ENCODE measurements around the gene ATG2B. TPM values are rescaled to one million over a fixed set of nuclear protein-coding genes. Genes with fewer than 3 reads are reported as not detected.

Gene ATG2B
- total and polyA plus RNA-seq, 9 of the 15 experiments (the other 6 are each of a cell fraction or from before 2014, with no cell fraction given): 0.83 to 12.9 (median 8.7) TPM

DNA sequence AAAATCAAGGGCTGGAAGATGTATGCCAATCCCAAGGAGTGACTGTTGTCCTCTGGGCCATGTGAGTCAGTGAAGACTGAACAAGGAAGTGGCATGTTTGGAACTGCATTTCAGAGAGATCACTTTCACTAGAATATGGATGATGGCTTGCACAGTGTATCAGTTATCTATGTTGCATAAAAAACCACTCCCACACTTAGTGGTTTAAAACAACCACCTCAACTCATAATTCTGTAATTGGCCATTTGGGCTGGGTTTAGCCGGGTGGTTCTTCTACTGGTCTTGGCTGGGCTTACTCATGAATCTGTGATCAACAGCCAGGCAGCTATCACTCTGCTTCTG is 91.7 kb downstream of the ATG2B start:
- ATAC-seq: no peak
- Histone ChIP-seq H3K9me3 (replicated peaks; ENCODE audit: control insufficient read depth, insufficient read depth, low read depth, low read length) (no peaks in the 10 kb centered on the region), H3K36me3 (ENCODE audit: control insufficient read depth, insufficient read depth, low read length) (no peaks in the 10 kb centered on the region), H3K9ac (ENCODE audit: insufficient read depth in 1 of 2, low read depth in 2 of 2, low read length in 2 of 2) (no peak overlapping the region), H3K4me1 (replicated peaks in 1 of 2; ENCODE audit: control insufficient read depth in 2 of 2, insufficient read depth in 2 of 2, low read length in 2 of 2) (no peaks in the 10 kb centered on the region; a peak in 1 of 5 replicates), H3K79me2 (ENCODE audit: control insufficient read depth, insufficient read depth, low read length) (no peaks in the 10 kb centered on the region), H3K4me2 (ENCODE audit: insufficient read depth, low read length) (no peak overlapping the region), H3K27ac (ENCODE audit: extremely low read depth, low read depth, low read length) (no peak overlapping the region), H3K27me3 (ENCODE audit: control insufficient read depth in 2 of 2, insufficient read depth in 2 of 2, low read length in 2 of 2) (peaks cover 0 to 26% of the 10 kb centered on the region in 2 experiments; a peak in 3 of 5 replicates), H2AFZ (ENCODE audit: low read depth, low read length) (no peak overlapping the region), H3K4me3 (no peak overlapping the region), H3K9me1 (ENCODE audit: control insufficient read depth, insufficient read depth, low read length) (no peaks in the 10 kb centered on the region), H4K20me1 (replicated peaks; ENCODE audit: control insufficient read depth, insufficient read depth, low read length) (no peaks in the 10 kb centered on the region)
- DNase-seq (ENCODE audit: extremely low read depth in 1 of 4, low spot score in 3 of 4): no peak
- FAIRE-seq: no peak
- ChIA-PET CTCF (ENCODE audit: low intra/inter-chr PET ratio) (interaction anchor here (1.3 kb wide), 1 partner anchor 171 kb away, joined by 3 read pairs; no protein-coding TSS in a partner anchor), POLR2A (interaction anchor here (0.6 kb wide), 1 partner anchor 189 kb away, joined by 3 read pairs; no protein-coding TSS in a partner anchor)
- no TSS peak for BruUV-seq (replicated peaks)
- TF ChIP-seq XRCC5 (IDR thresholded peaks at IDR 0.05; ENCODE audit: low read depth, low read length): no peak
- WGBS (ENCODE audit: insufficient coverage, low coverage, missing lambda C conversion rate): 0% methylated on average over 1 of the region's 1 CpG
- intact Hi-C loops (cut with micrococcal nuclease): loop anchor here (10.0 kb wide), 2 partner anchors 267 to 707 kb away; no protein-coding TSS in a partner anchor
- in situ Hi-C loops (cut with MboI): loop anchor here (25.0 kb wide), 1 partner anchor 709 kb away; no protein-coding TSS in a partner anchor

DNA sequence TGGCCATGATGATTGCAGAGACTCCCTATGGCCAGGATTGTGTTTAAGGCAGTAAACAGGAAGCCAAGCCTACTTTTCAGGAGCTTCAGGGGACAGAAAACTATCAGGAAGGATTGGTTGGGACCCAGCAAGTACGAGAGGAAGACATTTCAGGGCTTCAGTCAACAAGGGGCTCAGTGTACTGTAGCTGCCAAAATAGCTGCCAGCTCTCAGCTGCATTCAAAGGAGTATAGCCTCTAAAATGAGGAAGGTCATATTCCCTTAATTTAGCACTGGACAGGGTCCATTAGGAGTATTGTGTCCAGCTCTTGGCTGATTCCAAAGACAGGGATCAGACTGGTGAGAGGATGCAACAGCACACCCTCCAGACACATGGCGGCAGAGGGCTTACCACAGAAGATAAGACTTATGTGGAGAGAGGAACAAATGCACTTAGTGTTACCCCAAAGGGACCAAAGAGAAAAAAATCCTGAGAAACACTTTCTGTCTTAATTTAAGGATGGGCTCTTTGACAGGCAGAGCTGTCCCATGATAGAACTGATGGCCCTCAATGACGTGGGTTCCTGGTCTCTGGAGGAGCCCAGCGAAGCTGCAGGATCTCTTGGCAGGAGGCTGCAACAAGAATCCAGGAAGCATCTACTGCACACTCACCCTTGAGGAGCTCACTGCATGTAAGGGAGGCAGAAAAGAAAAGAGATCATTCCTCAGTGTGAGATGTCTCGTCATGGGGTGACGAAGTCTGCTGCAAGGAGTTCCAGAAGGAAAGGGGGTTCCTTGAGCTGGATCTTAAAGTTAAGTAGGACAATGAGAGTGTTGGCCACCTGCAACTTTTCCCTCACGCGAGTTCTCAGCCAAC is 92.3 kb downstream of the ATG2B start:
- no peak overlapping the region for H3K4me2 ChIP-seq (ENCODE audit: insufficient read depth, low read length)
- no peak overlapping the region for H3K27ac ChIP-seq (ENCODE audit: extremely low read depth, low read depth, low read length)
- ATAC-seq (no peak), DNase-seq (ENCODE audit: extremely low read depth in 1 of 4, low spot score in 3 of 4) (no peak), FAIRE-seq (no peak)
- in situ Hi-C loops (cut with MboI) (loop anchor here (25.0 kb wide), 1 partner anchor 708 kb away; no protein-coding TSS in a partner anchor), intact Hi-C loops (cut with micrococcal nuclease) (loop anchor here (10.0 kb wide), 2 partner anchors 266 to 706 kb away; no protein-coding TSS in a partner anchor)
- no peak overlapping the region for H3K4me3 ChIP-seq
- no TSS peak for BruUV-seq (replicated peaks)
- POLR2A ChIA-PET: interaction anchor here (0.6 to 0.7 kb wide), 2 partner anchors 57 to 190 kb away, joined by 3 read pairs; no protein-coding TSS in a partner anchor
- H2AFZ ChIP-seq (ENCODE audit: low read depth, low read length): no peak overlapping the region
- H4K20me1 ChIP-seq (replicated peaks; ENCODE audit: control insufficient read depth, insufficient read depth, low read length): no peaks in the 10 kb centered on the region
- H3K27me3 ChIP-seq (ENCODE audit: control insufficient read depth in 2 of 2, insufficient read depth in 2 of 2, low read length in 2 of 2): peaks cover 0 to 32% of the 10 kb centered on the region in 2 experiments; a peak in 3 of 5 replicates
- no peaks in the 10 kb centered on the region; a peak in 1 of 5 replicates for H3K4me1 ChIP-seq (replicated peaks in 1 of 2; ENCODE audit: control insufficient read depth in 2 of 2, insufficient read depth in 2 of 2, low read length in 2 of 2)
- H3K79me2 ChIP-seq (ENCODE audit: control insufficient read depth, insufficient read depth, low read length): no peaks in the 10 kb centered on the region
- H3K9me1 ChIP-seq (ENCODE audit: control insufficient read depth, insufficient read depth, low read length): no peaks in the 10 kb centered on the region
- CTCF ChIA-PET (ENCODE audit: low intra/inter-chr PET ratio): interaction anchor here (0.6 to 1.3 kb wide), 3 partner anchors 8 to 335 kb away, joined by 3 read pairs; no protein-coding TSS in a partner anchor
- H3K36me3 ChIP-seq (ENCODE audit: control insufficient read depth, insufficient read depth, low read length): no peaks in the 10 kb centered on the region
- H3K9ac ChIP-seq (ENCODE audit: insufficient read depth in 1 of 2, low read depth in 2 of 2, low read length in 2 of 2): no peak overlapping the region
- no peaks in the 10 kb centered on the region for H3K9me3 ChIP-seq (replicated peaks; ENCODE audit: control insufficient read depth, insufficient read depth, low read depth, low read length)
- 0% methylated on average over 8 of the region's 8 CpGs for WGBS (ENCODE audit: insufficient coverage, low coverage, missing lambda C conversion rate)
- TF ChIP-seq, protein P1, sequence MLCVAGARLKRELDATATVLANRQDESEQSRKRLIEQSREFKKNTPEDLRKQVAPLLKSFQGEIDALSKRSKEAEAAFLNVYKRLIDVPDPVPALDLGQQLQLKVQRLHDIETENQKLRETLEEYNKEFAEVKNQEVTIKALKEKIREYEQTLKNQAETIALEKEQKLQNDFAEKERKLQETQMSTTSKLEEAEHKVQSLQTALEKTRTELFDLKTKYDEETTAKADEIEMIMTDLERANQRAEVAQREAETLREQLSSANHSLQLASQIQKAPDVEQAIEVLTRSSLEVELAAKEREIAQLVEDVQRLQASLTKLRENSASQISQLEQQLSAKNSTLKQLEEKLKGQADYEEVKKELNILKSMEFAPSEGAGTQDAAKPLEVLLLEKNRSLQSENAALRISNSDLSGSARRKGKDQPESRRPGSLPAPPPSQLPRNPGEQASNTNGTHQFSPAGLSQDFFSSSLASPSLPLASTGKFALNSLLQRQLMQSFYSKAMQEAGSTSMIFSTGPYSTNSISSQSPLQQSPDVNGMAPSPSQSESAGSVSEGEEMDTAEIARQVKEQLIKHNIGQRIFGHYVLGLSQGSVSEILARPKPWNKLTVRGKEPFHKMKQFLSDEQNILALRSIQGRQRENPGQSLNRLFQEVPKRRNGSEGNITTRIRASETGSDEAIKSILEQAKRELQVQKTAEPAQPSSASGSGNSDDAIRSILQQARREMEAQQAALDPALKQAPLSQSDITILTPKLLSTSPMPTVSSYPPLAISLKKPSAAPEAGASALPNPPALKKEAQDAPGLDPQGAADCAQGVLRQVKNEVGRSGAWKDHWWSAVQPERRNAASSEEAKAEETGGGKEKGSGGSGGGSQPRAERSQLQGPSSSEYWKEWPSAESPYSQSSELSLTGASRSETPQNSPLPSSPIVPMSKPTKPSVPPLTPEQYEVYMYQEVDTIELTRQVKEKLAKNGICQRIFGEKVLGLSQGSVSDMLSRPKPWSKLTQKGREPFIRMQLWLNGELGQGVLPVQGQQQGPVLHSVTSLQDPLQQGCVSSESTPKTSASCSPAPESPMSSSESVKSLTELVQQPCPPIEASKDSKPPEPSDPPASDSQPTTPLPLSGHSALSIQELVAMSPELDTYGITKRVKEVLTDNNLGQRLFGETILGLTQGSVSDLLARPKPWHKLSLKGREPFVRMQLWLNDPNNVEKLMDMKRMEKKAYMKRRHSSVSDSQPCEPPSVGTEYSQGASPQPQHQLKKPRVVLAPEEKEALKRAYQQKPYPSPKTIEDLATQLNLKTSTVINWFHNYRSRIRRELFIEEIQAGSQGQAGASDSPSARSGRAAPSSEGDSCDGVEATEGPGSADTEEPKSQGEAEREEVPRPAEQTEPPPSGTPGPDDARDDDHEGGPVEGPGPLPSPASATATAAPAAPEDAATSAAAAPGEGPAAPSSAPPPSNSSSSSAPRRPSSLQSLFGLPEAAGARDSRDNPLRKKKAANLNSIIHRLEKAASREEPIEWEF (CRISPR knock-in tag; IDR thresholded peaks at IDR 0.05): no peak
- no peak for TF ChIP-seq ZNF140 (CRISPR knock-in tag; IDR thresholded peaks at IDR 0.05)
- TF ChIP-seq HLTF (IDR thresholded peaks at IDR 0.05): no peak
- TF ChIP-seq FOXA1 (IDR thresholded peaks at IDR 0.05; ENCODE audit: borderline replicate concordance): no peak
- no peak for TF ChIP-seq RBM39 (optimal IDR thresholded peaks at IDR 0.05; ENCODE audit: low read depth, low read length)
- no peak for TF ChIP-seq ASH1L (IDR thresholded peaks at IDR 0.05; ENCODE audit: borderline replicate concordance, low read depth, partially characterized antibody)
- no peak for TF ChIP-seq RCOR1 (IDR thresholded peaks at IDR 0.05; ENCODE audit: borderline replicate concordance in 1 of 2, low read depth in 2 of 2, low read length in 2 of 2)
